SIG-M5 treated with dmso at 0.1 percent for 504 hours (cell line): ENCODE data around the gene TGFBI.

Experiments used
- DNase-seq: peaks from one replicate; lab custom pipeline; 2025; ENCODE audit not compliant: unreplicated experiment; lab: John Stamatoyannopoulos, UW

TGFBI gene

DNA sequence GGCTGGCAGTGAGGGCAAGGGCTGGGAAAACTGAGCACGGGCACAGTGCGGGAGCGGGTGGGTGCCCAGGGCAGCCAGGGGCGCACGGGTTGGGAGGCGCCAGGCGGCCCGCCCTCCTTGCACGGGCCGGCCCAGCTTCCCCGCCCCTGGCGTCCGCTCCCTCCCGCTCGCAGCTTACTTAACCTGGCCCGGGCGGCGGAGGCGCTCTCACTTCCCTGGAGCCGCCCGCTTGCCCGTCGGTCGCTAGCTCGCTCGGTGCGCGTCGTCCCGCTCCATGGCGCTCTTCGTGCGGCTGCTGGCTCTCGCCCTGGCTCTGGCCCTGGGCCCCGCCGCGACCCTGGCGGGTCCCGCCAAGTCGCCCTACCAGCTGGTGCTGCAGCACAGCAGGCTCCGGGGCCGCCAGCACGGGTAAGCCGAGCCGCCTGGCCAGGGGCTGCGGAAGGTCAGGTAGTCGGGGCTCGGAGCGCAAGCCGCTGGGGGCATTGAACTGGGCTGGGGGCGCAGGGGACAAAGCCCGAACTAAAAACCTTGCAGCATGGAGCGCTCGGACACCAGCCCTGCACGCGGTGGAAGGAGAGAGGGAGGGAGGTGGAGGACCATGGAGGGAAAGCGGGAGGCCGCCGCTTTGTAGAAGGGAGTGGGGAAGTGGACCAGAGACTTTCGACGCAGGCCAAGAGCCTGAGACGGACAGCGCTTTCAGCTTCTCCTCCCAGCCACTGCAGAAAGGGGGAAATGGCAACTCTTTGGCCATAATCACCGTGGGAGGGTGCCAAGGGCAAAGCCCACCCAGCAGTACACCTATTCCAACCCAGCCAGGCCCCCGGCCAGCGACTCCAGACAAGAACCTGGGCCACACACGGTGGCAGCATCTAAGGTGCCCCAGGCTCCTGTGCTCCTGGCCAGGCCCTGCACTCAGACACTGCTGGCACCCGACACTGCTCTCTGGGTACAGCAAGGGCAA lies at the start of gene TGFBI:
TGFBI (plus strand) TSS at position 207 of the 961 bp plus-strand sequence; CDS start at position 275, 68 bp downstream.
- DNase-seq: peak; percentile 50

DNA sequence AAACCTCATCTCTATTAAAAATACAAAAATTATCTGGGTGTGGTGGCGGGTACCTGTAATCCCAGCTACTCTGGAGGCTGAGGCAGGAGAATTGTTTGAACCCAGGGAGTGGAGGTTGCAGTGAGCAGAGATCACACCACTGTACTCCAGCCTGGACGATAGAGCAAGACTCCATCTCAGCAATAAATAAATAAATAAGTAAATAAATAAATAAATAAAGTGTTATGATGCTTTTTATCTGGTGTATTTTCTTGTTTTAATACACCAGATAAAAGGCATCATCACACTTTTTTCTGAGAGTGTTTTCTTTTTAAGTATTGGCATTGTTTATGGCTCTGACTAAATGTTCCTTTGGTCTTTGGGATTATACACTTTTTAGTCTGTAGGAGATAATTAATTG lies 49.8 kb upstream of the TGFBI start:
- DNase-seq: no peak

DNA sequence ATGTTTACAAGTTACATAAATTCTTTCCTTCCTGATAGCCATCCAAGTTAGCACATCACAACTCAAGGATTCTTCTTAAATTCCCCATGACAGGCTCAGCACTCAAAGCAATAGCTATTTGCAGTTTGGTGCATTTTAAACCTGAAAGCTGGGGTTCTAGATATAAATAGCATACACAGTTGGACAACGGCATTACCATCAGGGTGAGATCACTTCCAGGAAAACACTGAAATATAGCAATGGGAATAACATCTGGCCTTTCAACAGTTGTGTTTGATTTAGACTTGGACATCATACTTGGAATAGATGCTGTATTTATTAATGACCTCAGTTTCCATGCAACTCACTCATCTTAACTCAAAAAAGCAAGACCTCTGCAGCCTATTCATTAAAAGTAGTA lies 49.3 kb upstream of the TGFBI start:
- DNase-seq: no peak

DNA sequence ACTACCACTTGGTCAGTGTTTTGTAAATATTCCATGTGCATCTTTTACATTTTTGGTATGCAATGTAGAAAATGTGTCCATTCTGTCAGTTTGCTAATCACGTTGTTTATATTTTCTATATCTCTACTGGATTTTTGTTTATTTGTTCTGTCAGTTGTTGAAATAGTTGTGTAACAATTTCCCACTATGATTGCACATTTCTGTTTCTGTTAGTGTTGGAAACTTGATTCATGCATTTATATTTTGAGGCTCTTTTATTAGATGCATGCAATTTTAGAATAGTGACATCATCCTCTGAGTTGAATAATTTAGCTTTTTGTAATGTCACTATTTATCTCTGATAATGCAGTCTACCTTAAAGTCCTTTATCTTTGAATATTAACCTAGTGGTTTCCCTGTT lies 48.2 kb upstream of the TGFBI start:
- no peak for DNase-seq

DNA sequence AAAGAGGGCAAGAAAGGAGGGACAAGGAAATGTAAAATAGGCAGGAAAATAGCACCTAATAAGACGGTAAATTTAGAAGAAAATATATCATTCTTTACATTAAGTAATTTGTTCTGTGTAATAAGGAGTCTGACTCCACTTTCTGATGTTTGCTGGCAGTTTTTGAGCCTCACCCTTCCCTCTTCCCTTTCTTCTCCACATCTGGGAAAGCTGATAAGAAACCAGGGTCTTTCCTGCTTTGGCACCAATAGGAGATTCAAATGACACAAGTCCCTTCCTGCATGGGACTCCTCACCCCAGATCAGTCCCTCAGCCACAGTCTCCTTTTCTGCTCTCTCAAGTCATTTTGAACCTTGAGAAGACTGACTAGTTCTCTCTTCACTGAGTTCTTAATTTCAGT lies 42.8 kb upstream of the TGFBI start:
- DNase-seq: no peak

DNA sequence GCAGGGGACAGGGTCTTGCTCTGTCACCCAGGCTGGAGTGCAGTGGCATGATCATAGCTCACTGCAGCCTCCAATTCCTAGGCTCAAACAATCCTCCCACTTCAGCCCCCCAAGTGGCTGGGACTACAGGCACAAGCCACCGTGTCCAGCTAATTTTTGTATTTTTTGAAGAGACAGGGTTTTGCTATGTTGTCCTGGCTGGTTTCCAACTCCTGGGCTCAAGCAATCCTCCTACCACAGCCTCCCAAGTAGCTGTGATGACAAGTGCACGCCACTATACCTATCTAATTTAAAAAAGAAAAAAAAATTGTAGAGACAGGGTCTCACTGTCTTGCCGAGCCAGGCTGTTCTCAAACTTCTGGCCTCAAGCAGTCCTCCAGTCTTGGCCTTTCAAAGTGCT lies 42.4 kb upstream of the TGFBI start:
- DNase-seq: no peak

DNA sequence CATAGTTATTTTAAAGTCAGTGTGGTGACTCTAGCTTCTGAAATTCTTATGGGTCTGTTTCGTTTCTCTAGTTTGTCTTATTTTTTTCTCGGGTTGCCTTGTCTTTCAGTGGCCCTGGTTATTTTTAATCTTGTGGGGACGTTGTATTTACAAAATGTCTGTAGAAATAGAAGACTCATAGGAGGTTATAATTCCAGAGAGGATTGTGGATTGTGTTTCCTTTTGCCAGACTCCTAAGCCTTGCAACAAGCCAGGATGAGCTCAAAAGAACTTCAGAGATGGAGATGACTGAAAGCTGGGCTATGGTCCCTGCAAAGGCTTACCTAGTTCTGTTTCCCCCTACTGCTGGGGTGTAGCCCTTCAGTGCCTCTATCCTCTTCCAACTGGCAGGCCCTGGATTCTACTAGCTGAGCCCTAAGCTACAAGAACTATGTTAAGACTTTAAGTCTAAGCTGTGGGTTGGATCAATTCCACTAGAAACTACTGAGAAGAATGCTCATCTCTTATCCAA lies 41.8 kb upstream of the TGFBI start:
- no peak for DNase-seq

DNA sequence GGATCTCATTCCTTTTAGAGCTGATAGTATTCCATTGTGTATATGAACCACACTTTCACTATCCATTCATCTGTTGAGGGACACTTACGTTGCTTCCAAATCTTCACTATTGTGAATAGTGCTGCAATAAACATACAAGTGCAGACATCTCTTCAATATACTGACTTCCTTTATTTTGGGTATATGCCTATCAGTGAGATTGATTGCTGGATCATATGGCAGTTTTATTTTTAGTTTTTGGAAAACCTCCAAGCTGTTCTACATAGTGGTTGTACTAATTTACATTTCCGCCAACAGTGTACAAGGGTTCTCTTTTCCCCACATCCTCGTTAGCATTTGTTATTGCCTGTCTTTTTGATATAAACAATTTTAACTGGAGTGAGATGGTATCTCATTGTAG lies 40.2 kb upstream of the TGFBI start:
- no peak for DNase-seq

DNA sequence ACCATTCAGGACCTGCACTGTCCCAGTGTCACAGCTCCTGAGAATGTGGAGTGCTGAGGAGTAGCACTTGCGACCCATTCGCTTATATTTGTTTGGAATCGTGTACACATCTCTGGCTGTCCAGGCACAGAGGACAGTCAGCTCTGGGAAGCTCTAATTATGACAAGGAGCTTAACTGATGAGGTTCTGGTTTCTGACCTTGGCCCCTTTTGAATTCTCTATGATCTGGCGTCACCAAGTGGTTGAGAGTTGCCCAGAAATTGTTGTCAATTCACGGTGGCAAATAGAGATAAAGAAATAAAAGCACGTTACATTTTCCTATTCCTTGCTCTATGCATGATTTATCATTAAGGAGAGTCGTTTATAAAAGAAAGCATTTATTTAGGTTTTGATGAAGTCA lies 39.1 kb upstream of the TGFBI start:
- DNase-seq: no peak

DNA sequence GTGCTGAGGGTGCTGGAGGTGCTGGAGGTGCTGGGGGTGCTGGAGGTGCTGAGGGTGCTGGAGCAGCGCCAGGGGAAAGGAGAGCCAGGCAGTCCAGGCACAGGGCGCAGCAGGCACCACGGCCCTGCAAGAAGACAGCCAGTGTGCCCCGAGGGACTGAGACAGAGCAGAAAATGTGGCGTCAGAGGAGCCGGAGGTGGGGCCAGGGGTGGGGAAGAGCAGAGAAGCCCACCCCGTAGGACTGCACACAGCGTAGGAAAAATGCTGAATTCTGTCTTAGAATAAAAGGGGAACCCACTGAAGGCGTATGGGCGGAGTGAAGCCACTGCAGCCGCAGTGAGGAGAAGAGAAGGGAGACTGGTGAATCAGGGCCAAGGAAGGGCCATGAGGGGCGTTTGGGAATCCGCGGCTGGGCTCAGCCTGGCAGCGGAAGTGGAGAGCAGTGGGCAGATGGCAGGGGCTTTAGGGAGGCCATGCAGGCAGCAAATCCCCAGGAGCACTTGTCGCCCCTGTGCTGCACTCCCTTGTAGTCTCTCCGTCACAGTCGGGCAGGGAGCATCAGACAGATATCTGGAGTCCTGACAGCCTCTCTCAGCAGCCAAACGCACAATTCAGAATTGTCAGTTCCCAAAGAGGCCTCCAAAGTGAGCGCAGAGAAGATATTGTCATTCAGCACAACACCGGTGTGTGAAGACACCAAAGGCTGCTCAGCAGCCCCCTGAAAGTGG lies 38.1 kb upstream of the TGFBI start:
- DNase-seq: no peak

DNA sequence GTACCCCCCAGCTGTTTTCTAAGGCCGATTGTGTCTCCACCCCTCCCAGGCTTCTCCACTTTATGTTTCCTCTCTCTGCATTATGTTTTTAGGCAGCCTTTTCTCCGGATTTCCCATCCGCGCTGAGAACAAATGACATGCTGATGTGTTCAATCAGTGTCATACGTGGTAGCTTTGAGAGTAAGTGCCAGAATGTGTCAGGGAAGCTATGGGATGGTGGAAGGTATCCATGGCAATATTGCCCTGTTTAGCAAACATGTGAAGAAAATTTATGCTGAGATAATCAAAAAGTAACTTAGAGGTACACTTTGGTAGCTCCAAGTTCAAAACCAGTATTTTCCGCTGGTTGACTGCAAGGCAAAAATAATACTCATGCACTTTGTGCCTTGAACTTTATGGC lies 37.4 kb upstream of the TGFBI start:
- DNase-seq: no peak

DNA sequence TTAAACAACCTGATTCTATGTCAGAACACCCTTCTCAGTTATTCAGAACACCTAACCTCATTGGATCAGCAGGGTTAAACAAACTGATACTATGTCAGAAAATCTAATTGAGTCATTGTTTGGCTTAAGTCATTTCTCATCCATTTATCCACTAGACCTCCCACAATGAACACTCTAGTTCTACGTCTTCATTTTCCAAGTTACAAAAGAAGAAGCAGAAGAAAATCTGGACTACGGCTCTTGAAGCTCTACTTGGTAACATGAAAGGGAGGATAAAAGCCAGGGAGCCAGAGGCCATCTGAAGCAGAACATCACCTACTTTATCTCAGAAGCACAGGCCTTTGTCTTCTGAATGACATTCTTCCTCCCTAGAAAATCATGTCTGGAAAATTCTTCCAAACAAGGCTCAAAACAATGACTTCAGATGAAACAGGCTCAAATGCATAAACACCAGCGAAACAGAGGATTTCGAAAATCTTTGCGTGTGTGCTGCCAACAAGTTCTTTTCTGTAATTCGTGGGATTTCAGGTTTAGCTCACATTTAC lies 35.4 kb upstream of the TGFBI start:
- DNase-seq: no peak

DNA sequence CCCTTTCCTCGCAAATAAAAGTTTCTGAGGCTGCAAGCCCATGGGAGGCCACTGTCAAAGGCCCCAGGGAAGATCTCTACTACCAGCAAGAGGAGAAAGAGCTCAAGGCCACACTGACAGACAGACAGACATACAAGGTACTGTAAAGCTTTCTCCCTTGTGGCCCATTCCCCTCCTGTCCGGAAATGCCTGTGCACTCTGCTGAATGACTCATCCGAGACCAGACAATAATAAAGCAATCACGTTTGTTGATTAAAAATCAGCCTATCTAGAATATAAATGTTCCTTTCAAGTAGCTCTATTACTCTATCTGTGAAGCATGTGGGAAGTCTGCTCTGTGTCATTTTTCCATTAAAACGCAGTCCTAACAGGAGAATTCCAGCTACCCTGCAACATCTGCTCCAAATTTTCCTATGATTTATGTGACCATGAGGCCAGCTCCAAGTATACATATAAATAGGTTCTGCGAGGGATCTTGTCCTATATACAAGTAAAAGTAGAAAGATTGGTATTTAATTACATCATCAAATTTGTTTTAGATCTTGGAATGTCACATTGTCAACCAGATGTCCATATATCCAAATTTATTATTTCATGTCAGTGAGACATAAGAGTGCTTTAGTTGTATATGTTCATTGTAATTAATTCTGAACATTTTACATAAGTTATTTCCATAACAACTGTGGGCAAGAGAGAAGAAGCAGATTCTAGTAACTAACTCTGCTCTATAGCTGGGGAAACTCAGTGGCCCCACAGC lies 34.7 kb upstream of the TGFBI start:
- no peak for DNase-seq

DNA sequence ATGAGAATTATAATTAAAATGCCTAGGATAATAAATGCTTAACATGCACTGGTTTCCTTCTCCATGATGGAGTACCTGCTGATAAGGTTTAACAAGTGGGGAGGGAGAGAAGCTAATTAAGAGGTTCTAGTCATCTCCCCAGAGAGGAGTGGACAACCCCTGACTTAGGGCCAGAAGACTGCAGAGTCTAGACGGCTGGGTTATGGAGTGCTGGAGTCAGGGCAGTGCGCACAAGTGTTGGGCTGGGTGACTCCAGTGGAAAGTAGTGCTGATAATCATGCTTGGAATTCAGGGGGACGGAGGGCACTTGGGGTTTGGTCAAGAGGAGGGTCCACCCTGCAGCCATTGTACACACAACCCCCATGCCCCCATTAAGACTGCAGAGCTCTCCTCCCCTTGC lies 32.8 kb upstream of the TGFBI start:
- DNase-seq: no peak

DNA sequence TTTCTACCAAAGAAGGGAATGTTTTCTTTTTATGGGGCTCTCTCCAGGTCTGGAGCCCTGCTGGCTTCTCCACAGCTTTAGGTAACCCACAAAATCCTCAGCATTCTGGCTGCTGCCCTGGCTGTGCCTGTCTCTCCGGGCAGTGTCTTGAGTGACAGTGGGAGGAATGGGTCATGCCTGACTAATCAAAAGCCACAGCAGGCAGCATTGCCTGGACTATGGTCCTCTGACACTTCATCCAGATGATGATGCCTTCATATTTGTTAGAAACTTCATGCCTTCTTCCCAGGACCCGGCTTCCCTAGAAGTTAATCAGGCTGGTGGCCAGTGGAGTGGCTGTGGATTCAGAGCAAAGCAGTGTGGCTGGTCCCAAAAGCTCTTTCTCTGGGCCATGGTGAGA lies 32.2 kb upstream of the TGFBI start:
- DNase-seq: no peak

DNA sequence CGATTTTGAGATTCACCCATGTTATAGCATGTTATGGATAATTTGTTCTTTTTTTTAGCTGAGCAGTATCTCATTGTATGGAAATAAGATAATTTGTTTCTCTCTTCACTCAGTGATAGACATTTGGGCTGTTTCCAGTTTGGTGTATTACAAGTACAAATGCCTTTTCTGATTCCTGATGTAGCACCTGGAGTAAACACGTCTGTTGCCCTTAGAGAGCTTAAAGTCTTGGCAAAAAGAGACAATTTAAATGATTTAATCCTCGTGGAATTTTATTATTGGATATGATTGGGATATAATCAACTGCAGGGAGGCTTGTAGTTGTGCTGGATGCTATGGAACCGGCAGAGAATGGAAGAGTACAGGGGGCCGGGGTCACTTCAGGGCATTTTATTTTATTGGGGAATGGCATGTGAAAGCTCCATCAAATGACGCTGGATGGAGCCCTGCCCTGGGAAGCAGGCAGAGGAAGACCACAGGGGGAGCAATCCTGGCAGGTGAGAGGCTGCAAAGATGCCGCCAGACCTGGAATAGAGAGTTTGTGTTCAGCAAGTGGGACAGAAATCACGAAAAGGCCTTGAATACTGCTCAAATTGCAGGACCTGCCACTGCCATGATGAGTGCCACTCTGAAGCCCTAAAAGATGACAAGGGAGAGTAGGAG lies 31.0 kb upstream of the TGFBI start:
- DNase-seq: no peak

DNA sequence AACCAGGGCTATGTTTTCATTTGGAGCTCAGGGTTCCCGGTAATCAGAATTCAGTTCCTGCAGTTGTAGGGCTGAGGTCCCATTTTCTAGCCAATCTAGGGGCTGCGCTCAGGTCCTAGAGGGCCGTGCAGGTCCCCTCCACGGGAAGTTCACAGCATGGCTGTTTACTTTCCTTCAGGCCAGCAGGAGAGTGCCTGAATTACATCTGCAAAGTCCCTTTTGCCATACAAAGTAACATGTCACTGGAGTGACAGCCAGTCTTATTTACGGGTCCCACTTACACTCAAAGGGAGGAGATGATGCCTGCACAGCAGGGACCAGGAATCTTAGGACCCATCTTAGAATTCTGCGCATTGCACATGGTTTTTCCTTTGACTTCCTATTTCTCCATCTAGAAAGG lies 29.9 kb upstream of the TGFBI start:
- no peak for DNase-seq

DNA sequence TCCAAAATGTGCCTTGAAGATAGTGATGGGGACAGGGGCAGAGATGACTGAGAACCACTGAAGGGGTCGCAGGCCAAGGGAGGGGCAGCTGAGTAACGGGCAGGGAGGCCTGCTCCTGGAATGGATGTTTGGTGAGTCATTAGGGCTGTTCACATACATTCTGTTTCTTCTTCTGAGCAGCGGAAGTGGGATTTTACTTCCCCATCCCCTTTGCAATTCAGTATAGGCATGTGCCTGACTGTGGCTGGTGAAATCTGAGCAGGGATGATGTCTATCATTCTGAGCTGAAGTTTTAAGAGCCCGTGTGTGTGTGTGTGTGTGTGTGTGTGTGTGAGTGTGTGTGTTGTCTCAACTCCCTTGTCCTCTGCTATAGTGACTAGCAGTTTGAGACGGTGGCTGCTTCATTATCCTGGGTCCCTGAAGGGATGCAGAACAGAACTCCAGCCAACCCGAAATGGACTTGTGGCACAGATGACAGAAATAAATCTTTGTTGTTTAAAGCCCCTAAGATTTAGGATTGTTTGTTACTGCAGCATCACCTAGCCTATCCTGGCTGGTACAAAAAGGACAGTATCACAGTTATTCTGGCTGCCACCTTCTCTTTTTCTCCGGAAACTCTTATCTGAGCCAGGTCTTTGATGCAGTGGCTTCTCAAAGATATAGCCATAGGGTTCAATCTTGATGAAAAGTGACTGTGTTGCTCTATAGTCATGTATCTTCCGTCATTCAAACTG lies 29.2 kb upstream of the TGFBI start:
- peak; percentile 87 for DNase-seq

DNA sequence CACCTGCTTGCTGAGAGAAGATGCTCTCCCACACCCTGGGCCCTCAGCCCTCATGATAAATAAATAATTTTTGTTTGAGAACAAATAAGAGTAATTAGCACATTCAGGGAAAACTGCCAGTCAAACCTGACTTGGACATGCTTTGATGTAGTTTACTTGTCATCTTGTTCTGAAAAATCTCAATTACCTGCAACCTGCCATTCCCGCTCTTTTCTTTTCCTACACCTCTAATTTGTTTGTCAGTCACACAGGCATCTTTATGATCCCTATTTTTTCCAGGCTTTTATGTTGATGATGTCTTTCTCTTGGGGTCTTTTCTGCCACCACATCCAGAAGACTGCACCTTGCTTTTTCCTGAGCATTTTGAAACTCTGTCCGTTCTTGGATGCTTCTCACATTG lies 28.6 kb upstream of the TGFBI start:
- no peak for DNase-seq

DNA sequence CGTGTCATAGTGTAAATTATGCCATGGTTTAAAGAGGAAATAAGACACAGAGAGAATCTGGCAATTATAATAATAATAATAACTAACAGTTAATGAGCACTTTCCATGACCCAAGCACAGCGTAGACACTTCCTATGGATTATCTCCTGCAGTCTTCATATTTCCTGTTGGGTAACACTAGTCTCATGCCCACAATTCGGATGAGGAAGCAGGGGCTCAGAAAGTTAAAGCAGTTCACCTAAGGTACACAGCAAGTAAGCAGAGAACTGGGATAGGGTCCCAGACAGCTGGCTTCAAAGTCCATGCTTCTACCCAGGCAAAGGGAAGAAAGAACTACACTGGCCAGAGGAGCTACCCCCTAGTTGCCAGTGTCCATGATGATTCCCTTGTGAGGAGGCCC lies 27.9 kb upstream of the TGFBI start:
- peak; percentile 56 for DNase-seq
